Measurements from ENCODE around the gene DENND2D. TPM values are rescaled to one million over a fixed set of nuclear protein-coding genes. Genes with fewer than 3 reads are reported as not detected.

DENND2D gene, protein sequence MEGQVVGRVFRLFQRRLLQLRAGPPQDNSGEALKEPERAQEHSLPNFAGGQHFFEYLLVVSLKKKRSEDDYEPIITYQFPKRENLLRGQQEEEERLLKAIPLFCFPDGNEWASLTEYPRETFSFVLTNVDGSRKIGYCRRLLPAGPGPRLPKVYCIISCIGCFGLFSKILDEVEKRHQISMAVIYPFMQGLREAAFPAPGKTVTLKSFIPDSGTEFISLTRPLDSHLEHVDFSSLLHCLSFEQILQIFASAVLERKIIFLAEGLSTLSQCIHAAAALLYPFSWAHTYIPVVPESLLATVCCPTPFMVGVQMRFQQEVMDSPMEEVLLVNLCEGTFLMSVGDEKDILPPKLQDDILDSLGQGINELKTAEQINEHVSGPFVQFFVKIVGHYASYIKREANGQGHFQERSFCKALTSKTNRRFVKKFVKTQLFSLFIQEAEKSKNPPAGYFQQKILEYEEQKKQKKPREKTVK
- total RNA-seq (2022; extraction: Qiagen RNA extraction), result 0.98 to 1.7 TPM (median 1.1 TPM) in 5 replicates

DNA sequence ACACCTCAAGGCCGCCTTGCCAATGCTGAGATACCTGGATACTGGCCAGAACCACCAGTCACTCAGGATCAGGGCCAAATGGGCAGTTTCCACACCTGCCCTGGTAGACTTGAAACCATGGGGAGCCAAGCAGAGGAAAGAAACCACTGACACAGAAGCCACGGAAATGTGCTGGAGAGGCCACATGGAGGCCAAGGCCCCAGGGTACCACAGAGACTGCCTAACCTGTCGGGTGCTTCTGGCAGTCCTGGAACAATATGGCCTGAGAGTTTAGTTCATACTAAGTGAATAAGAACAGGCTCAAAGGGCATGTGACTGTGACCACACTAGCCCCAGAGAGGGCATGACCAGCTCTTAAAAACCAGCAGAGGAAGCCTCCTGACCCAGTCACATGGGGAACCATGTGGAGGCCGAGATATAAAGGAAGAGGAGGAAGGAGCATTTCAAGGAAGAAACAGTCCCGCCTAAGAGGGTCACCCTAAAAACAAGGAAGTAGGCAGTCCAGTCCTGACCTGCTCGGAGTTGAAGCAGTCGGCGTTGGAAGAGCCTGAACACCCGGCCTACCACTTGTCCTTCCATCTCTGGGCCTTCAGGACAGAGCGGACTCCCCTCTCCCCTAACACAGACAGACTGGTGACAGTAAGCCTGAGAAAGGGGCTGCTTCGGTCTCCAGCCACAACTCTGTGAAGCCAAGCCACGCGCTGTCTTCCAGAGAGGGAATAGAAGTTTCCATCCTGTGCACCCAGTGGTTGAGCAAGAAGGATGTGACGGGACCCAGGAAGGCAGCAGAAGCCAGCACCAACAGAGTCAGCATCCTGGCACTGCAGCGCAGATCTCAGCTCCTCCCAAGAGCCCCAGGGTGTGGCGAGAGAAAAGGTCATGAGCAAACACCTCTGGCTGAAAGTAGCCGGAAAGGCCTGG lies at the start of gene DENND2D:
DENND2D (minus strand) TSS at position 766 of the 921 bp plus-strand sequence; CDS start at position 579, 187 bp downstream.

DNA sequence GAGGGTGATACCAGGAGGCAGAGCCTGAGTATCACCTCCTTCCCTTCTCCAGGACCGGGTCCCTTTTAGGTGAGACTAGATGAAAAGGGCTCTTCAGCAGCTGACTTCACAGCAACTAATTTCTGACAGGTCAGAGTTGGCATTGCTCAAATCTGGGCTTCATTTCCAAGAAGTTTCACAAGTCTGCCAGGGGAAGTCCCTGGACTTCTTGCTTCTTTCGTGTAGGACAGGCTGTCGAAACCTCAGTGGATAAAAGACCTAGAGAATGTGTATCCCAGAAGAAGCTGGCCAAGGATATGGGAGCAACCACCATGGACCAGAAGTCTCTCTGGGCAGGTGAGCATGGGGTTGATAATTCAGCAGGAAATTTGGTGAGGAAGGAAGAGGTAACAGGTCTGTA lies 27.0 kb upstream of the DENND2D start, which contains the start of gene CHI3L2:
CHI3L2 (plus strand) TSS at position 280 of the 400 bp plus-strand sequence; CDS start at position 297, 17 bp downstream.

GRCh38 chr1:111139956-111140679 lies 60.3 kb downstream of the DENND2D start, which contains the start of the genes CEPT1 and DRAM2:
CEPT1 (plus strand) TSS chr1:111140223; CDS start chr1:111147715, 7,492 bp downstream.
DRAM2 (minus strand) TSS chr1:111140093; CDS start chr1:111131554, 8,539 bp downstream.

Other genes with a start within 250 kb of the DENND2D start
- 15.8 to 17.8 TPM (median 16.5 TPM) in 5 replicates for gene LRIF1, start 236.7 kb downstream of the DENND2D start, total RNA-seq (2022; extraction: Qiagen RNA extraction)
- 16.8 to 21.4 TPM (median 20.0 TPM) in 5 replicates for gene DRAM2, start 60.6 kb downstream of the DENND2D start, total RNA-seq (2022; extraction: Qiagen RNA extraction)
- gene CEPT1, start 60.4 kb downstream of the DENND2D start, total RNA-seq (2022; extraction: Qiagen RNA extraction), result 10.3 to 12.5 TPM (median 11.5 TPM) in 5 replicates
- 0.14 to 0.72 TPM (median 0.33 TPM) in 5 replicates for gene CHI3L2, start 27.1 kb upstream of the DENND2D start, total RNA-seq (2022; extraction: Qiagen RNA extraction)
- gene CHIA, start 90.2 kb upstream of the DENND2D start, total RNA-seq (2022; extraction: Qiagen RNA extraction), result not detected in 5 replicates
- 0.77 to 1.3 TPM (median 0.91 TPM) in 5 replicates for gene OVGP1, start 227.1 kb upstream of the DENND2D start, total RNA-seq (2022; extraction: Qiagen RNA extraction)
- gene WDR77, start 248.6 kb upstream of the DENND2D start, total RNA-seq (2022; extraction: Qiagen RNA extraction), result 34.3 to 51.4 TPM (median 44.8 TPM) in 5 replicates
- gene ATP5PB, start 248.8 kb upstream of the DENND2D start, total RNA-seq (2022; extraction: Qiagen RNA extraction), result 241 to 272 TPM (median 248 TPM) in 5 replicates